ENCODE measurements around the gene TCTN2. TPM values are rescaled to one million over a fixed set of nuclear protein-coding genes. Genes with fewer than 3 reads are reported as not detected.

The TCTN2 gene
- total and polyA plus RNA-seq, 12 donors: 4.8 to 17.9 (median 8.4) TPM

DNA sequence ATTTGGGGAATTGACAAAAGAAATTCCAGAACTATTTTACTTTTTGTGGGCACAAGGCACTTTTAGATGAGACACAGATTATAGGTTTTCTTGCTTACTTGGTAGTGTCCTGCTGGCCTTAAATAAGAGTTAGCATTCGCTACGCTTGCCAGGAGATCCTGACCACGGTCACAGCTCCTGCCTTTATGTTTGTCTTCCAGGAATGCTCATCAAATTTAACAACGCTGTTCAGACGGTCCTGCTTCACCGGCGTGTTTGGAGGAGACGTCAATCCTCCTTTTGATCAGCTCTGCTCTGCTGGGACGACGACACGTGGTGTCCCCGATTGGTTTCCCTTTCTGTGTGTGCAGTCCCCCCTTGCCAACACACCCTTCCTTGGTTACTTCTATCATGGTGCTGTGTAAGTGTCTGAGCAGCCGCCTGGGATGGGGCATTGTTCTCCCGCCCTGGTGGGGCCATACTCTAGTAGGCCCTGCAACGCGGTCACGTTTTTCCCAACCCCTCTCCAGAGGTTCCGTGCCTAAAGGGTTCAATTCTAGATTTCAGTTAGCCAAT is 15.8 kb downstream of the TCTN2 start:
- Histone ChIP-seq H3K36me3 (replicated peaks in 1 of 2) (peaks cover 0 to 15% of the 10 kb centered on the region in 2 donors), H3K9me3 (replicated peaks in 1 of 3) (no peaks in the 10 kb centered on the region), H3K4me1 (replicated peaks in 1 of 2) (no peaks in the 10 kb centered on the region), H3K4me3 (no peak overlapping the region), H3K27me3 (no peaks in the 10 kb centered on the region), H3K27ac (no peak overlapping the region)
- TF ChIP-seq POLR2A (IDR thresholded peaks at IDR 0.05): no peak
- TF ChIP-seq, protein P1, sequence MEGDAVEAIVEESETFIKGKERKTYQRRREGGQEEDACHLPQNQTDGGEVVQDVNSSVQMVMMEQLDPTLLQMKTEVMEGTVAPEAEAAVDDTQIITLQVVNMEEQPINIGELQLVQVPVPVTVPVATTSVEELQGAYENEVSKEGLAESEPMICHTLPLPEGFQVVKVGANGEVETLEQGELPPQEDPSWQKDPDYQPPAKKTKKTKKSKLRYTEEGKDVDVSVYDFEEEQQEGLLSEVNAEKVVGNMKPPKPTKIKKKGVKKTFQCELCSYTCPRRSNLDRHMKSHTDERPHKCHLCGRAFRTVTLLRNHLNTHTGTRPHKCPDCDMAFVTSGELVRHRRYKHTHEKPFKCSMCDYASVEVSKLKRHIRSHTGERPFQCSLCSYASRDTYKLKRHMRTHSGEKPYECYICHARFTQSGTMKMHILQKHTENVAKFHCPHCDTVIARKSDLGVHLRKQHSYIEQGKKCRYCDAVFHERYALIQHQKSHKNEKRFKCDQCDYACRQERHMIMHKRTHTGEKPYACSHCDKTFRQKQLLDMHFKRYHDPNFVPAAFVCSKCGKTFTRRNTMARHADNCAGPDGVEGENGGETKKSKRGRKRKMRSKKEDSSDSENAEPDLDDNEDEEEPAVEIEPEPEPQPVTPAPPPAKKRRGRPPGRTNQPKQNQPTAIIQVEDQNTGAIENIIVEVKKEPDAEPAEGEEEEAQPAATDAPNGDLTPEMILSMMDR (IDR thresholded peaks at IDR 0.05): no peak
- intact Hi-C loops (cut with DNase I): no loop called here
- no peak for DNase-seq
- WGBS, 4 donors: 94 to 97% (median 95%) methylated on average over 18 of the region's 18 CpGs

GRCh38 chr12:123690191-123690840 is 19.4 kb downstream of the TCTN2 start:
- Histone ChIP-seq H3K4me3 (no peak overlapping the region), H3K36me3 (replicated peaks in 1 of 2) (peaks cover 0 to 7% of the 10 kb centered on the region in 2 donors), H3K27me3 (no peaks in the 10 kb centered on the region), H3K27ac (no peak overlapping the region), H3K4me1 (replicated peaks in 1 of 2) (no peaks in the 10 kb centered on the region), H3K9me3 (replicated peaks in 1 of 3) (no peaks in the 10 kb centered on the region)
- TF ChIP-seq, protein P1 (IDR thresholded peaks at IDR 0.05): no peak
- TF ChIP-seq POLR2A (IDR thresholded peaks at IDR 0.05): no peak
- WGBS, 4 donors: 92 to 95% (median 94%) methylated on average over 8 of the region's 8 CpGs
- no peak for DNase-seq
- intact Hi-C loops (cut with DNase I): no loop called here

- WGBS, 4 donors: 83 to 93% (median 88%) methylated on average over 8 of the region's 8 CpGs
- Histone ChIP-seq H3K9me3 (replicated peaks in 1 of 3) (no peaks in the 10 kb centered on the region), H3K4me3 (no peak overlapping the region), H3K36me3 (replicated peaks in 1 of 2) (peaks cover 0 to 21% of the 10 kb centered on the region in 2 donors), H3K4me1 (replicated peaks in 1 of 2) (no peaks in the 10 kb centered on the region), H3K27ac (no peak overlapping the region), H3K27me3 (no peaks in the 10 kb centered on the region)
- TF ChIP-seq, protein P1 (IDR thresholded peaks at IDR 0.05): no peak
- no peak for TF ChIP-seq POLR2A (IDR thresholded peaks at IDR 0.05)
- no peak for DNase-seq
- intact Hi-C loops (cut with DNase I): no loop called here
Observed at GRCh38 chr12:123696207-123696606, 25.3 kb downstream of the TCTN2 start.

DNA sequence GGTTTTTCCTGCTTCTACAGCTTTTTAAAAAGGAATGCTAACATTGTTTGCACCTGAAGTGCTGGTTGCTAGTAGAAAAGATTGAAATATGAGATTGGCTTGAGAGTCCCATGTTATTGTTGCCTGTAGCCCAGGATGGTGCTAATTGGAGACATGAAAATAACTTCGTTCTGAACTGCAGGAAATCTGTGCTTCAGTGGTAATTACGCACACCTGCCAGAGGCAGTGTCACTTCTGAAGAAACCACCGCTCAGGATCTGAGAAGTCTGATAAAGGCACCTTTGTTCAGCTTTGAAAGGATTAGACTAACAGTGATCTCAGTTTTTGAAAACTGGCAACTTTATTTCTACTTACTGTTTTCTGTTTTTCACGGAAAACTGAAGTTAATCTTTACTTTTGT is 25.7 kb downstream of the TCTN2 start:
- H3K36me3 ChIP-seq (replicated peaks in 1 of 2): peaks cover 0 to 19% of the 10 kb centered on the region in 2 donors
- WGBS, 4 donors: 90 to 99% (median 93%) methylated on average over 4 of the region's 4 CpGs

More for the DNA sequence above, 25.7 kb downstream of the TCTN2 start:
- no peak overlapping the region for H3K4me3 ChIP-seq
- no peak for DNase-seq
- H3K27me3 ChIP-seq: no peaks in the 10 kb centered on the region
- H3K4me1 ChIP-seq (replicated peaks in 1 of 2): no peaks in the 10 kb centered on the region
- H3K27ac ChIP-seq: no peak overlapping the region
- TF ChIP-seq POLR2A (IDR thresholded peaks at IDR 0.05): no peak
- TF ChIP-seq, protein P1 (IDR thresholded peaks at IDR 0.05): no peak
- intact Hi-C loops (cut with DNase I): no loop called here
- no peaks in the 10 kb centered on the region for H3K9me3 ChIP-seq (replicated peaks in 1 of 3)
